Kidney tubule cell (primary cell): ENCODE results near the gene DDX1.
"Not testable (repeated sequence)": the region's sequence is repeated elsewhere in the genome, so short reads cannot be mapped to it uniquely, and the experiment has no call there.

Experiments
- DNase-seq: peaks from one replicate; pipeline ENCODE4 v3.0.0-alpha.2; 2018; ENCODE audit warnings: low spot score

The DDX1 gene

DNA sequence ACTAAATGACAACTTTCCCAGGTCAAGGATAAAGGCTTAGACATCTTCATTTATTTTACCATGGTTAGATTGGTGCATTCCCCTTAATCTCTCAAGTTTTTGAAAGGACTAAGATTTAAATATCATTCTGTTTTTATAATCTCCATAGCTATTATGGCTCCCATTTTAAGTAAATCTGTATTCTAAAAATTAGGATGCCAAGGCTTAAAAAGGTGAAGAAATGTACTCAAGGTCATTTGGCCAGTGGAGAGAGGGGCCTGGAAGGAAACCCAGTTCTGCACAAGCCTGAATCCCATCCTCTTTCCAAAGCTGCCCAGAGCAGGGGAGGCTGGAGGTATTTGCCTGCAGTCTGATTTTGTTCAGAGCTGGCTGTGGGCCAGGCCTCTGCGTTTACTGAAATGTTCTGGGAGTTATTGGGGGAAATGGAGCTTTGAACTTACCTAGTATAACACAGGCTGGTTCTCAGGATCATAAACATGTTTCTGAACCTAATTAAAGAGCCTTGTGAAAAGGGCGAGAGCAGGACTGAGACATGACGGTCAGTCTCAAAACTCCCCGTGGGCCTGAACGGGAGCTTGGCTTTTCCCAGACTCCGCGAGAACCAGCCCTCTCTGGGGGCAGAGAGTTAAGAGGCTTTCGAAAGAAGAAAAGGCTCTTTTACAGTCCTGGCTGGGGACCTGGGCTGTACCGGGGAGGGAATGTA lies 85.6 kb downstream of the DDX1 start:
- DNase-seq: no peak

DNA sequence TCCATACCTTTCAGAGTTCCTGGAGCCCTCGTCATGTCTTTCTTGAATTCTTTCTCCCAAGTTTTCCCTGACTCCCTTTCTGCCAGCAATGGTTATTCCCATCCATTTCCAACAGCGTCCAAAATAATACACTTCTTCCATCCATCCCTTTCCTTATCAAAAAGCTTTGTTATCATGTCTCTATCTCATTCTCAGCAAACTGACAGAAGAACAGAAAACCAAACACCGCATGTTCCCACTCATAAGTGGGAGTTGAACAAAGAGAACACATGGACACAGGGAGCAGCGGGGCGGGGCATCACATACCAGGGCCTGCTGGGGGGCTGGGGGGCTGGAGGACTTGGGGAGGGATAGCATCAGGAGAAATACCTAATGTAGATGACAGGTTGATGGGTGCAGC lies 86.7 kb downstream of the DDX1 start:
- DNase-seq: no peak

DNA sequence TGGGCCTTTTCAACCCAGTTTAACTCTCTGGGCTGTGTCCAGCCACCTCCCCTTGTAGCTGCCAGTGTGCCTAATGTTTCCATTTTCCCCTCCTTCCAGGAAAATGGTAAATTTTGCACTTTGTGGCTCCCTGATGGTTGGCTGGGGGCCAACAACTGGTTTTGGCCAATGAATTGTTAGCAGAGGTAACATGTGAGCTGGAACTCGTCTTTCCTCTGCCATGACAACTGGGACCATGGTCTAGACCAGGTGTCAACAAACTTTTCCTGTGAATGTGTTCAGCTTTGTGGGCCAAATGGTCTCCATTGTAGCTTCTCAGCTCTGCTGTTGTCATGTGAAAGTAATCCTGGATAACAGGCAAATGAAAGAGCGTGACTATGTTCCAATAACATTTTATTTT lies 87.2 kb downstream of the DDX1 start:
- DNase-seq: no peak

DNA sequence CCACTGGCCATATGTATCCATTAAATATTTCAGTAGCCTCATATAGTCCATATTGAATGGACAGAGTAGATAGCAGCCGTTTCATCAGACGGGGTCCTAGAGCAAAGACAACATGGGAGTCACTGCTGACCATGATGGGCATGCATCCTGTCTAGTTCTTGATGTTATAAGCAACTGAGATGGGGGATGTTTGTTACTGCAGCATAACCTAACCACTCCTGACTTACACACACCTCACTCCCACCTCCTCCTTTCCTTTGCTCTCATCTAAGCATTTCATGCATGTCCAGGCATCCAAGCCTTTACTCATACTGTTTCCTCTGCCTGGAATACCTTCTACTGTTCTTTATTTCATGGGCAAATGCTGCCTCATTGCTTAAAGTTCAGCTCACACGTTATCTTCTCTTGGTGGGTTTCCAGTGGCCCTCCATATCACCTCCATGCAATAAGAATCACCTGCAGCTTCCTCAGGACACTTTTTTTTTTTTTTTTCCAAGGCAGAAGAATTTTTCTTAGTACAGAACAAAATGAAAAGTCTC lies 87.8 kb downstream of the DDX1 start:
- no peak for DNase-seq

DNA sequence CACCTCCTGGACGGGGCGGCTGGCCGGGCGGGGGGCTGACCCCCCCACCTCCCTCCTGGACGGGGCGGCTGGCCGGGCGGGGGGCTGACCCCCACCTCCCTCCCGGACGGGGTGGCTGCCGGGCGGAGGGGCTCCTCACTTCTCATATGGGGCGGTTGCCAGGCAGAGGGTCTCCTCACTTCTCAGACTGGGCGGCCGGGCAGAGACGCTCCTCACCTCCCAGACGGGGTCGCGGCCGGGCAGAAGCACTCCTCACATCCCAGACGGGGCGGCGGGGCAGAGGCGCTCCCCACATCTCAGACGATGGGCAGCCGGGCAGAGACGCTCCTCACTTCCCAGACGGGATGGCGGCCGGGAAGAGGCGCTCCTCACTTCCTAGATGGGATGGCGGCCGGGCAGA lies 88.5 kb downstream of the DDX1 start:
- DNase-seq: not testable (repeated sequence)
